Measurements from ENCODE around the gene ATP10D. TPM values are rescaled to one million over a fixed set of nuclear protein-coding genes. Genes with fewer than 3 reads are reported as not detected.

Gene ATP10D
- total RNA-seq, 1 experiment from 2014 or later = 0.84 TPM

DNA sequence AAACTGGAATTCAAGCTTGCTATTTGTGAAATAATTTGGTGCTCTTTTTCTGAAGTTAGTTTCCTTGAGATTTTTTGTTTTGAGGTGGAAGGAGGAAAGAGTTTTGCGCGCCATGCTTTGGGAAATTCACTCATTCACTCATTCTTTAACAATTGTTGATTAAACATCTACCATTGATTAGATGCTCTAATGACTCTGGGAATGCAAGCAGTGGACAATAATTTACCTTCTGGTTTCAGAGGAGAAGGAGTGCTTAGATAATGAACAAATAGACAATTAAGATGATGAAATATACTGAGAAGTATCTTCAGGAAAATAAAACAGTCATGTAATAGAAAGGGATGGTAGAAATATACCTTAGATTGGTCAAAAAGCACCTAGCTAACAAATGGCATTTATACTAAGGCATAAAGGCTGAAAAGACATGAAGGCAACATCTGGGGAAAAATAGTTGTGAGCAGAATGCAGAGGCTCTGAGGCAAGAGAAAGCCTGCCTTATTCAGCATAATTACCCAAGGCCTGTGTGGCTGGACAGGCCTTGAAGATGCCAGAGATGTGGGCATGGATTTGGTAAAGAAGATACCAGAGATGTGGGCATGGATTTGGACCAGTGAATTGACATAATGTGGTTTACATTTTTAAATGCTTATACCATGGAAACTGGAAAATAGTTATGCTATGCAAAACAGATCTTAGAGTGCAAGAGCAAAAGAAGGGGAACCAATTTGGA, 18.9 kb upstream of the ATP10D start:
- ATAC-seq = no peak
- no peaks in the 10 kb centered on the region for H3K79me2 ChIP-seq (ENCODE audit: low read length)
- no TSS peak for BruUV-seq (replicated peaks)
- H3K4me1 ChIP-seq (ENCODE audit: insufficient read depth, low read length) = no peaks in the 10 kb centered on the region; the same call in 1 of the 2 replicates
- intact Hi-C loops (cut with micrococcal nuclease) = no loop called here
- H3K9me3 ChIP-seq (ENCODE audit: low read length) = no peaks in the 10 kb centered on the region
- no peak overlapping the region for H3K4me2 ChIP-seq (ENCODE audit: low read length)
- H3F3A ChIP-seq (ENCODE audit: low read length, unreplicated experiment) = no peaks in the 10 kb centered on the region
- POLR2A ChIA-PET (ENCODE audit: unreplicated experiment) = no interaction called here
- H3K9me2 ChIP-seq (replicated peaks; ENCODE audit: low read length) = no peaks in the 10 kb centered on the region
- H4K20me1 ChIP-seq (ENCODE audit: low read length) = no peaks in the 10 kb centered on the region
- TF ChIP-seq EZH2phosphoT487 (IDR thresholded peaks at IDR 0.05; ENCODE audit: borderline replicate concordance, low read length) = no peak
- no peak for TF ChIP-seq EZH2 (IDR thresholded peaks at IDR 0.05; ENCODE audit: low read length, unreplicated experiment)
- TF ChIP-seq, protein P1, sequence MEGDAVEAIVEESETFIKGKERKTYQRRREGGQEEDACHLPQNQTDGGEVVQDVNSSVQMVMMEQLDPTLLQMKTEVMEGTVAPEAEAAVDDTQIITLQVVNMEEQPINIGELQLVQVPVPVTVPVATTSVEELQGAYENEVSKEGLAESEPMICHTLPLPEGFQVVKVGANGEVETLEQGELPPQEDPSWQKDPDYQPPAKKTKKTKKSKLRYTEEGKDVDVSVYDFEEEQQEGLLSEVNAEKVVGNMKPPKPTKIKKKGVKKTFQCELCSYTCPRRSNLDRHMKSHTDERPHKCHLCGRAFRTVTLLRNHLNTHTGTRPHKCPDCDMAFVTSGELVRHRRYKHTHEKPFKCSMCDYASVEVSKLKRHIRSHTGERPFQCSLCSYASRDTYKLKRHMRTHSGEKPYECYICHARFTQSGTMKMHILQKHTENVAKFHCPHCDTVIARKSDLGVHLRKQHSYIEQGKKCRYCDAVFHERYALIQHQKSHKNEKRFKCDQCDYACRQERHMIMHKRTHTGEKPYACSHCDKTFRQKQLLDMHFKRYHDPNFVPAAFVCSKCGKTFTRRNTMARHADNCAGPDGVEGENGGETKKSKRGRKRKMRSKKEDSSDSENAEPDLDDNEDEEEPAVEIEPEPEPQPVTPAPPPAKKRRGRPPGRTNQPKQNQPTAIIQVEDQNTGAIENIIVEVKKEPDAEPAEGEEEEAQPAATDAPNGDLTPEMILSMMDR (conservative IDR thresholded peaks at IDR 0.05; ENCODE audit: low read depth, low read length) = no peak
- H3K4me3 ChIP-seq (ENCODE audit: low read length) = no peak overlapping the region
- no peaks in the 10 kb centered on the region for H3K27me3 ChIP-seq (ENCODE audit: low read length)
- H3K27ac ChIP-seq (ENCODE audit: low read length) = no peak overlapping the region
- CTCF ChIA-PET = no interaction called here
- H3K9ac ChIP-seq (ENCODE audit: low read length) = no peak overlapping the region
- no peak for DNase-seq
- H2AFZ ChIP-seq (ENCODE audit: low read length) = no peak overlapping the region
- no peaks in the 10 kb centered on the region for H3K36me3 ChIP-seq (ENCODE audit: low read depth, low read length)

DNA sequence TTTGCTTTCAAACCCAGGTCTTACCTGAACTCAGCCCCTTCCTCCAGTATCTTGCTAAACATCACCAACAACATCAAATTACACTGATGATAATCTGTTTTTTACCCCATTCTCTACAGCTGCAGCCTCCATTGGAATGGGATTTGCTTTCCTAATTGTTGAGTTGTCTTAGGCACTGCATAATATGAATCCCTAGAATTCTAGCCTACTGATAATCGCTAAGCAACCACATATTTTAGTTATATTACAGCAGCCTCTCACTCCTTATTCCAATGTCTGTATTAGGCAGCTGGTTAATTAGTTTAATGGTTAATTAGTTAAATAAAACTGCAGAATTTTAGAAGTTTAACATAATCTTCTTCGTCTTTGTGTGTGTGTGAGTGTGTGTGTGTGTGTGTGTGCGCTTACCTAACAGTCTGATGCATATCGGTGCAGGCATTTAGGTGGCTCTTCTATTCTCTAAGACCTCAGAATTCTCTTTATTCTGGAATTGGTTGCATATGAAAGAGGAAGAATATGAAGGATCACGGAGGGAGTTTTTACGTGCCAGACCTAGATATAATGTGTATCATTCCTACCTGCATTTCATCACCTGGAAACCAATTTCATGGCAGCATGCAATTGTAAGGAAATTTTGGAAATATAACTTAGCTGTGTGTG, 16.2 kb upstream of the ATP10D start:
- ATAC-seq (no peak), DNase-seq (no peak)
- BruUV-seq (replicated peaks) = no TSS peak
- Histone ChIP-seq H3K27me3 (ENCODE audit: low read length) (no peaks in the 10 kb centered on the region), H3K9me2 (replicated peaks; ENCODE audit: low read length) (no peaks in the 10 kb centered on the region), H3K4me1 (ENCODE audit: insufficient read depth, low read length) (no peaks in the 10 kb centered on the region), H4K20me1 (ENCODE audit: low read length) (no peaks in the 10 kb centered on the region), H3K27ac (ENCODE audit: low read length) (no peak overlapping the region), H3K4me2 (ENCODE audit: low read length) (no peak overlapping the region), H3K4me3 (ENCODE audit: low read length) (no peak overlapping the region), H3K36me3 (ENCODE audit: low read depth, low read length) (no peaks in the 10 kb centered on the region), H3F3A (ENCODE audit: low read length, unreplicated experiment) (no peaks in the 10 kb centered on the region), H3K9ac (ENCODE audit: low read length) (no peak overlapping the region), H3K9me3 (ENCODE audit: low read length) (no peaks in the 10 kb centered on the region), H2AFZ (ENCODE audit: low read length) (no peak overlapping the region), H3K79me2 (ENCODE audit: low read length) (no peaks in the 10 kb centered on the region)
- CTCF ChIA-PET = no interaction called here
- POLR2A ChIA-PET (ENCODE audit: unreplicated experiment) = no interaction called here
- TF ChIP-seq, protein P1 (conservative IDR thresholded peaks at IDR 0.05; ENCODE audit: low read depth, low read length) = no peak
- TF ChIP-seq EZH2 (IDR thresholded peaks at IDR 0.05; ENCODE audit: low read length, unreplicated experiment) (no peak), EZH2phosphoT487 (IDR thresholded peaks at IDR 0.05; ENCODE audit: borderline replicate concordance, low read length) (no peak)
- intact Hi-C loops (cut with micrococcal nuclease) = no loop called here

GRCh38 chr4:47469951-47470350, 15.1 kb upstream of the ATP10D start:
- no peaks in the 10 kb centered on the region for H3K9me2 ChIP-seq (replicated peaks; ENCODE audit: low read length)
- TF ChIP-seq EZH2 (IDR thresholded peaks at IDR 0.05; ENCODE audit: low read length, unreplicated experiment) (no peak), EZH2phosphoT487 (IDR thresholded peaks at IDR 0.05; ENCODE audit: borderline replicate concordance, low read length) (no peak)
- TF ChIP-seq, protein P1 (conservative IDR thresholded peaks at IDR 0.05; ENCODE audit: low read depth, low read length) = no peak
- H3K27me3 ChIP-seq (ENCODE audit: low read length) = no peaks in the 10 kb centered on the region
- no peaks in the 10 kb centered on the region for H3K79me2 ChIP-seq (ENCODE audit: low read length)
- H3K4me2 ChIP-seq (ENCODE audit: low read length) = no peak overlapping the region
- H3K4me3 ChIP-seq (ENCODE audit: low read length) = no peak overlapping the region
- ATAC-seq = no peak
- no peaks in the 10 kb centered on the region for H4K20me1 ChIP-seq (ENCODE audit: low read length)
- no peak overlapping the region for H3K27ac ChIP-seq (ENCODE audit: low read length)
- no peak for DNase-seq
- ChIA-PET POLR2A (ENCODE audit: unreplicated experiment) (no interaction called here), CTCF (no interaction called here)
- no peaks in the 10 kb centered on the region for H3K36me3 ChIP-seq (ENCODE audit: low read depth, low read length)
- H2AFZ ChIP-seq (ENCODE audit: low read length) = no peak overlapping the region
- H3K4me1 ChIP-seq (ENCODE audit: insufficient read depth, low read length) = no peaks in the 10 kb centered on the region
- H3K9me3 ChIP-seq (ENCODE audit: low read length) = no peaks in the 10 kb centered on the region
- H3F3A ChIP-seq (ENCODE audit: low read length, unreplicated experiment) = no peaks in the 10 kb centered on the region
- no TSS peak for BruUV-seq (replicated peaks)
- intact Hi-C loops (cut with micrococcal nuclease) = no loop called here
- H3K9ac ChIP-seq (ENCODE audit: low read length) = no peak overlapping the region
